Myocyte (in vitro differentiated cells): Measurements from ENCODE around the gene MGAT1. TPM values are rescaled to one million over a fixed set of nuclear protein-coding genes. Genes with fewer than 3 reads are reported as not detected.

Experiments
- total RNA-seq: library from RNA; depleted of rRNA; stranded (reverse); fragments of >200 nt; gene quantifications from 2 replicates; pipeline ENCODE4 v1.2.3, GENCODE V29; 2014

Gene MGAT1
- total RNA-seq, 1 donor from 2014 or later, result 120 TPM

Other genes starting within 250 kb of the MGAT1 start
- not detected in 2 replicates for gene SCGB3A1, start 211.3 kb downstream of the MGAT1 start, total RNA-seq
- 0.75 and 2.4 TPM in 2 replicates for gene FLT4, start 153.2 kb downstream of the MGAT1 start, total RNA-seq
- not detected in 2 replicates for gene OR2Y1, start 62.7 kb downstream of the MGAT1 start, total RNA-seq
- gene ZFP62, start 58.5 kb upstream of the MGAT1 start, total RNA-seq, result 12.9 and 20.1 TPM in 2 replicates
- gene BTNL8, start 96.4 kb upstream of the MGAT1 start, total RNA-seq, result not detected in 2 replicates
- 0.21 TPM in 1 of 2 replicates, not detected in the other for gene BTNL3, start 186.0 kb upstream of the MGAT1 start, total RNA-seq
- not detected in 2 replicates for gene BTNL9, start 237.5 kb upstream of the MGAT1 start, total RNA-seq